ENCODE measurements around the gene OPA1.

- no peak for TF ChIP-seq CTCF (IDR thresholded peaks at IDR 0.05)
- TF ChIP-seq POLR2A (IDR thresholded peaks at IDR 0.05), result no peak
These were observed 39.4 kb upstream of the OPA1 start for GRCh38 chr3:193553586-193553985.
